Endothelial cell of umbilical vein (primary cell): ENCODE data around the gene B3GNT7.
"Not testable (repeated sequence)": the region's sequence is repeated elsewhere in the genome, so short reads cannot be mapped to it uniquely, and the experiment has no call there.

Experiments
- CTCF ChIP-seq, 2 donors: IDR thresholded peaks; 1 replicate in 1 of 2; 2 replicates in 1 of 2; pipeline ENCODE4 v1.5.1; 2011; ENCODE audit warnings: low read length in 2 of 2, mild to moderate bottlenecking in 2 of 2, moderate library complexity in 2 of 2, control low read depth in 1 of 2, inconsistent platforms in 1 of 2, low read depth in 1 of 2; ENCODE audit not compliant: insufficient read depth in 1 of 2; ENCODE audit errors: extremely low read depth in 1 of 2
- EZH2 ChIP-seq: IDR thresholded peaks from 2 replicates; pipeline ENCODE4 v1.6.1; 2012; ENCODE audit warnings: borderline replicate concordance, low read depth, mild to moderate bottlenecking, moderate library complexity, low read length, inconsistent platforms; ENCODE audit not compliant: severe bottlenecking
- GATA2 ChIP-seq: IDR thresholded peaks from 2 replicates; pipeline ENCODE4 v1.7.0; 2011; ENCODE audit warnings: low read depth, mild to moderate bottlenecking, moderate library complexity, mixed read lengths, low read length; ENCODE audit not compliant: insufficient read length, insufficient read depth
- JUN ChIP-seq: IDR thresholded peaks from 2 replicates; pipeline ENCODE4 v1.6.1; 2011; ENCODE audit warnings: borderline replicate concordance, low read depth; ENCODE audit not compliant: insufficient read length, insufficient read depth
- MYC ChIP-seq: IDR thresholded peaks from one replicate; pipeline ENCODE4 v1.6.1; 2011; ENCODE audit warnings: mild to moderate bottlenecking, low read depth, low read length
- POLR2A ChIP-seq: IDR thresholded peaks from 2 replicates; pipeline ENCODE4 v1.6.1; 2012; ENCODE audit warnings: low read depth, mild to moderate bottlenecking, control low read depth, low read length
- POLR2AphosphoS5 ChIP-seq: IDR thresholded peaks from 2 replicates; pipeline ENCODE4 v1.6.1; 2012; ENCODE audit warnings: low read depth, mild to moderate bottlenecking, control low read depth, low read length, moderate library complexity; ENCODE audit not compliant: insufficient read depth

GRCh38 chr2:231430437-231430836 is 34.9 kb downstream of the B3GNT7 start:
- TF ChIP-seq MYC; EZH2; POLR2AphosphoS5; CTCF (IDR thresholded peaks at IDR 0.05; ENCODE audit: extremely low read depth in 1 of 2, insufficient read depth in 1 of 2, low read depth in 1 of 2, low read length in 2 of 2); POLR2A; GATA2; JUN: not testable (repeated sequence)
